GM23338 (cell line): Measurements from ENCODE around the gene PHKG1. TPM values are rescaled to one million over a fixed set of nuclear protein-coding genes. Genes with fewer than 3 reads are reported as not detected.

Source experiments
- ATAC-seq: fragments of 200-7000 bp; cut with Tn5 transposase; 3 replicates; pipeline ENCODE4 v1.9.1; 2020
- DNase-seq: peaks from one replicate; pipeline ENCODE4 v3.0.0-alpha.2; 2015; ENCODE audit warnings: low spot score
- H2AFZ ChIP-seq: fragments of 200-600 bp; sonication (generic); 2 replicates; pipeline ENCODE4 v1.8.0; 2016; ENCODE audit warnings: antibody characterized with exemption, mild to moderate bottlenecking, moderate library complexity
- H3F3A ChIP-seq: fragments of 200-600 bp; sonication (generic); replicated peaks from 2 replicates; pipeline ENCODE4 v1.8.0; 2017; ENCODE audit warnings: antibody characterized with exemption, mixed run types, low read depth
- H3K27ac ChIP-seq: fragments of 200-600 bp; sonication (generic); 2 replicates; pipeline ENCODE4 v1.6.1; 2016; ENCODE audit warnings: low read depth
- H3K27me3 ChIP-seq: fragments of 200-600 bp; sonication (generic); 2 replicates; pipeline ENCODE4 v1.8.0; 2016; ENCODE audit warnings: mild to moderate bottlenecking, mixed run types, moderate library complexity; ENCODE audit not compliant: insufficient read depth
- H3K36me3 ChIP-seq: fragments of 200-600 bp; sonication (generic); 2 replicates; pipeline ENCODE4 v1.8.0; 2016; ENCODE audit warnings: mild to moderate bottlenecking; ENCODE audit not compliant: insufficient read depth
- H3K4me1 ChIP-seq: fragments of 200-600 bp; sonication (generic); 2 replicates; pipeline ENCODE4 v1.8.0; 2016; ENCODE audit warnings: mild to moderate bottlenecking, moderate library complexity; ENCODE audit not compliant: insufficient read depth
- H3K4me2 ChIP-seq: fragments of 200-600 bp; sonication (generic); 2 replicates; pipeline ENCODE4 v1.7.1; 2017; ENCODE audit warnings: mixed run types
- H3K4me3 ChIP-seq: fragments of 200-600 bp; sonication (generic); 2 replicates; pipeline ENCODE4 v1.6.1; 2016; ENCODE audit warnings: mixed run types
- H3K79me2 ChIP-seq: fragments of 200-600 bp; sonication (generic); replicated peaks from 2 replicates; pipeline ENCODE4 v1.8.0; 2017; ENCODE audit warnings: mild to moderate bottlenecking; ENCODE audit not compliant: insufficient read depth
- H3K9me2 ChIP-seq: fragments of 200-600 bp; sonication (generic); 2 replicates; pipeline ENCODE4 v1.8.0; 2017; ENCODE audit not compliant: insufficient read depth
- H4K20me1 ChIP-seq: fragments of 200-600 bp; sonication (generic); replicated peaks from 2 replicates; pipeline ENCODE4 v1.8.0; 2017; ENCODE audit warnings: mild to moderate bottlenecking; ENCODE audit not compliant: insufficient read depth
- H3K27ac Mint-ChIP-seq: 2 replicates; pipeline ENCODE4 v1.8.0; 2020; ENCODE audit warnings: inconsistent platforms, mild to moderate bottlenecking, moderate library complexity, mixed read lengths
- H3K27me3 Mint-ChIP-seq: 3 replicates; pipeline ENCODE4 v1.8.0; 2022; ENCODE audit warnings: low read depth, mild to moderate bottlenecking, moderate library complexity, mixed read lengths, inconsistent platforms; ENCODE audit not compliant: insufficient read depth, poor library complexity
- H3K36me3 Mint-ChIP-seq: 3 replicates; pipeline ENCODE4 v1.8.0; 2021; ENCODE audit warnings: low read depth, mild to moderate bottlenecking, inconsistent platforms, moderate library complexity, mixed read lengths
- H3K4me1 Mint-ChIP-seq: 3 replicates; pipeline ENCODE4 v1.8.0; 2020; ENCODE audit warnings: mild to moderate bottlenecking, inconsistent platforms, mixed read lengths
- H3K4me3 Mint-ChIP-seq: 3 replicates; pipeline ENCODE4 v1.8.0; 2021; ENCODE audit warnings: moderate library complexity, mild to moderate bottlenecking, inconsistent platforms, mixed read lengths
- H3K9me3 Mint-ChIP-seq: 3 replicates; pipeline ENCODE4 v1.8.0; 2020; ENCODE audit warnings: moderate library complexity, mild to moderate bottlenecking, inconsistent platforms, mixed read lengths
- CREB1 ChIP-seq: fragments of 250-450 bp; sonication (Bioruptor Pico); IDR thresholded peaks from 2 replicates; pipeline ENCODE4 v1.5.0; 2020; ENCODE audit warnings: low read depth, mild to moderate bottlenecking, moderate library complexity
- ETS1 ChIP-seq: IDR thresholded peaks from 2 replicates; pipeline ENCODE4 v1.6.1; 2016; ENCODE audit warnings: antibody characterized with exemption
- EZH2 ChIP-seq: fragments of 200-600 bp; sonication (generic); IDR thresholded peaks from one replicate; pipeline ENCODE4 v1.8.0; 2017; ENCODE audit warnings: antibody characterized with exemption, mild to moderate bottlenecking, low read depth; ENCODE audit not compliant: unreplicated experiment
- EZH2phosphoT487 ChIP-seq: fragments of 200-600 bp; sonication (generic); IDR thresholded peaks from one replicate; pipeline ENCODE4 v1.8.1; 2018; ENCODE audit warnings: antibody characterized with exemption; ENCODE audit not compliant: unreplicated experiment
- JUNB ChIP-seq: IDR thresholded peaks from one replicate; pipeline ENCODE4 v1.6.1; 2016; ENCODE audit warnings: antibody characterized with exemption; ENCODE audit not compliant: unreplicated experiment
- NANOG ChIP-seq: IDR thresholded peaks from 2 replicates; pipeline ENCODE4 v1.6.1; 2016; ENCODE audit warnings: antibody characterized with exemption, borderline replicate concordance
- POLR2AphosphoS5 ChIP-seq: IDR thresholded peaks from 2 replicates; pipeline ENCODE4 v1.6.1; 2016; ENCODE audit warnings: antibody characterized with exemption, low read depth
- STAT1 ChIP-seq: IDR thresholded peaks from one replicate; pipeline ENCODE4 v1.6.1; 2016; ENCODE audit warnings: antibody characterized with exemption; ENCODE audit not compliant: unreplicated experiment
- ZNF114 ChIP-seq: fragments of 250-450 bp; sonication (Bioruptor Pico); IDR thresholded peaks from 2 replicates; pipeline ENCODE4 v1.5.0; 2020; ENCODE audit warnings: mild to moderate bottlenecking, moderate library complexity
- ZNF331 ChIP-seq: fragments of 250-450 bp; sonication (Bioruptor Pico); IDR thresholded peaks from 2 replicates; pipeline ENCODE4 v1.5.0; 2020; ENCODE audit warnings: low read depth, mild to moderate bottlenecking, moderate library complexity
- polyA plus RNA-seq: library from polyadenylated mRNA; unstranded; fragments of >200 nt; fragmentation: Nextera tagmentation; extraction: Ambion mirVana; gene quantifications from 2 replicates; pipeline ENCODE4 v1.2.1, GENCODE V29; 2016
- total RNA-seq: library from RNA; depleted of rRNA; stranded (reverse); fragments of >200 nt; shearing (Covaris generic); gene quantifications from 2 replicates; pipeline ENCODE4 v1.2.3, GENCODE V29; 2014
- TF ChIP-seq, protein P1 (sequence below): fragments of 250-450 bp; sonication (Bioruptor Pico); IDR thresholded peaks from 2 replicates; pipeline ENCODE4 v1.5.0; 2020; ENCODE audit warnings: mild to moderate bottlenecking, moderate library complexity
- TF ChIP-seq, protein P2 (sequence below), 2 experiments: fragments of 200-600 bp in 1 of 2; sonication (generic) in 1 of 2; conservative IDR thresholded peaks; 2 replicates each; pipeline versions ENCODE4 v1.5.1 to v1.6.1; 2016 to 2017; ENCODE audit warnings: antibody characterized with exemption in 2 of 2, low read depth in 2 of 2, mild to moderate bottlenecking in 2 of 2, moderate library complexity in 1 of 2
- TF ChIP-seq, protein P3 (sequence below): IDR thresholded peaks from one replicate; pipeline ENCODE4 v1.6.1; 2018; ENCODE audit warnings: antibody characterized with exemption; ENCODE audit not compliant: unreplicated experiment

The PHKG1 gene
- total and polyA plus RNA-seq, 2 experiments from 2014 or later, result not detected

DNA sequence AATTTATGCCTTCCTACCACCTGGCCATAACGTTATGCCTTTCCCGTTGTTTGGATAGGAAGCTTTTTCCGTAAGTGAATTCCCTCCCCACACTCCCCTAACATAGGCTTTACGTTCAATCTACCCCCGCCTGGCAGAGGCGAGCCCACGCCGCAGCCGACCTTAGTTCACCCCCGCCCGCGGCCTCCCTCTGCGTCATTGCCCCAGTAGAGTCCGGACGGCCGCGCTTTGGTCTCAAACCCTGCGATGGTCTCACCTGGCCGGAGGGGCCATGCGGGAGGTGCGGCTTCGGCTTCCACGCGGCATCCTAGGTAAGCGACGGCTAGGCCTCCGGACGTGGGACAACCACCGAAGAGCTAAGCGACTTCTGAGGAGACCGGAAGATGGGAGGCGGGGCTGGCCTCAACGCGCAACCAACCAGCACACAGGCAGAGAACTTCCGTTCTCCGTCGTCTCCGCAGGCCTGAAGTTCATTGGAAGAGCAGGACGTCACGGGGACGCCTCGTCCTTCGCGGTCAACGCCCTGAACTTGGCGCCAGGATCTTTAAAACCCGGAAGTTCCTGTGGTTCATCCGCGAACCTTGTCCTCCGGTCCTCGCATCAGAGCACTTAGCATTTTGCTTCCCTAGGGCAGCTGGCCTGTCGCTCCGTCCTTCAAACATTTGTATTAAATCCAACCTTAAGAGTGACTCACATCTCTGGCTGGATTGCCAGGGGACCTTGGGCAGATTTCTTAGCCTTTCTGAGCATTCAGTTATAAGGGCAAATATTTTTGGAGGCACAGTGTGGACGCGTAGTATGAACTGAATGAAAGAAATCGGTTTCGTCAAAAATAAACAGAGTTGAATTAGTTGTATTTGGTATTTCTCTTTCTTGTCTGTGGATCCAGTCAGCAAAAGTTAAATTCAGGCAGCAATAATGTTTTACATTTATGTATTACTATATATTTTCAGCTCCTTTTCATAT lies 13.6 kb upstream of the PHKG1 start, which contains the start of gene CHCHD2:
CHCHD2 (minus strand) TSS at position 369 of the 966 bp plus-strand sequence; CDS start at position 306, 63 bp downstream.
- no peak for DNase-seq
- no peak within 1 kb of the TSS for H3K27ac Mint-ChIP-seq
- H3K27me3 Mint-ChIP-seq, result no peaks in the 10 kb centered on the region

More for the DNA sequence above, 13.6 kb upstream of the PHKG1 start, which contains the start of gene CHCHD2:
- Histone ChIP-seq H3F3A (no peaks in the 10 kb centered on the region), H4K20me1 (no peaks in the 10 kb centered on the region), H3K4me3 (no peak within 1 kb of the TSS), H3K4me2 (no peak within 1 kb of the TSS), H3K79me2 (no peaks in the 10 kb centered on the region), H3K9me2 (no peaks in the 10 kb centered on the region), H3K27ac (no peak within 1 kb of the TSS), H2AFZ (no peak within 1 kb of the TSS), H3K4me1 (no peaks in the 10 kb centered on the region), H3K27me3 (no peaks in the 10 kb centered on the region), H3K36me3 (no peaks in the 10 kb centered on the region; the same call in none of the 2 replicates)
- H3K4me1 Mint-ChIP-seq, result no peaks in the 10 kb centered on the region
- peaks cover 22% of the 10 kb centered on the region for H3K36me3 Mint-ChIP-seq
- H3K4me3 Mint-ChIP-seq, result no peak within 1 kb of the TSS
- peaks cover 94% of the 10 kb centered on the region for H3K9me3 Mint-ChIP-seq
- no peak for ATAC-seq
- TF ChIP-seq JUNB, result no peak
- no peak for TF ChIP-seq ETS1
- TF ChIP-seq EZH2, result no peak
- TF ChIP-seq NANOG, result no peak
- TF ChIP-seq, protein P1, sequence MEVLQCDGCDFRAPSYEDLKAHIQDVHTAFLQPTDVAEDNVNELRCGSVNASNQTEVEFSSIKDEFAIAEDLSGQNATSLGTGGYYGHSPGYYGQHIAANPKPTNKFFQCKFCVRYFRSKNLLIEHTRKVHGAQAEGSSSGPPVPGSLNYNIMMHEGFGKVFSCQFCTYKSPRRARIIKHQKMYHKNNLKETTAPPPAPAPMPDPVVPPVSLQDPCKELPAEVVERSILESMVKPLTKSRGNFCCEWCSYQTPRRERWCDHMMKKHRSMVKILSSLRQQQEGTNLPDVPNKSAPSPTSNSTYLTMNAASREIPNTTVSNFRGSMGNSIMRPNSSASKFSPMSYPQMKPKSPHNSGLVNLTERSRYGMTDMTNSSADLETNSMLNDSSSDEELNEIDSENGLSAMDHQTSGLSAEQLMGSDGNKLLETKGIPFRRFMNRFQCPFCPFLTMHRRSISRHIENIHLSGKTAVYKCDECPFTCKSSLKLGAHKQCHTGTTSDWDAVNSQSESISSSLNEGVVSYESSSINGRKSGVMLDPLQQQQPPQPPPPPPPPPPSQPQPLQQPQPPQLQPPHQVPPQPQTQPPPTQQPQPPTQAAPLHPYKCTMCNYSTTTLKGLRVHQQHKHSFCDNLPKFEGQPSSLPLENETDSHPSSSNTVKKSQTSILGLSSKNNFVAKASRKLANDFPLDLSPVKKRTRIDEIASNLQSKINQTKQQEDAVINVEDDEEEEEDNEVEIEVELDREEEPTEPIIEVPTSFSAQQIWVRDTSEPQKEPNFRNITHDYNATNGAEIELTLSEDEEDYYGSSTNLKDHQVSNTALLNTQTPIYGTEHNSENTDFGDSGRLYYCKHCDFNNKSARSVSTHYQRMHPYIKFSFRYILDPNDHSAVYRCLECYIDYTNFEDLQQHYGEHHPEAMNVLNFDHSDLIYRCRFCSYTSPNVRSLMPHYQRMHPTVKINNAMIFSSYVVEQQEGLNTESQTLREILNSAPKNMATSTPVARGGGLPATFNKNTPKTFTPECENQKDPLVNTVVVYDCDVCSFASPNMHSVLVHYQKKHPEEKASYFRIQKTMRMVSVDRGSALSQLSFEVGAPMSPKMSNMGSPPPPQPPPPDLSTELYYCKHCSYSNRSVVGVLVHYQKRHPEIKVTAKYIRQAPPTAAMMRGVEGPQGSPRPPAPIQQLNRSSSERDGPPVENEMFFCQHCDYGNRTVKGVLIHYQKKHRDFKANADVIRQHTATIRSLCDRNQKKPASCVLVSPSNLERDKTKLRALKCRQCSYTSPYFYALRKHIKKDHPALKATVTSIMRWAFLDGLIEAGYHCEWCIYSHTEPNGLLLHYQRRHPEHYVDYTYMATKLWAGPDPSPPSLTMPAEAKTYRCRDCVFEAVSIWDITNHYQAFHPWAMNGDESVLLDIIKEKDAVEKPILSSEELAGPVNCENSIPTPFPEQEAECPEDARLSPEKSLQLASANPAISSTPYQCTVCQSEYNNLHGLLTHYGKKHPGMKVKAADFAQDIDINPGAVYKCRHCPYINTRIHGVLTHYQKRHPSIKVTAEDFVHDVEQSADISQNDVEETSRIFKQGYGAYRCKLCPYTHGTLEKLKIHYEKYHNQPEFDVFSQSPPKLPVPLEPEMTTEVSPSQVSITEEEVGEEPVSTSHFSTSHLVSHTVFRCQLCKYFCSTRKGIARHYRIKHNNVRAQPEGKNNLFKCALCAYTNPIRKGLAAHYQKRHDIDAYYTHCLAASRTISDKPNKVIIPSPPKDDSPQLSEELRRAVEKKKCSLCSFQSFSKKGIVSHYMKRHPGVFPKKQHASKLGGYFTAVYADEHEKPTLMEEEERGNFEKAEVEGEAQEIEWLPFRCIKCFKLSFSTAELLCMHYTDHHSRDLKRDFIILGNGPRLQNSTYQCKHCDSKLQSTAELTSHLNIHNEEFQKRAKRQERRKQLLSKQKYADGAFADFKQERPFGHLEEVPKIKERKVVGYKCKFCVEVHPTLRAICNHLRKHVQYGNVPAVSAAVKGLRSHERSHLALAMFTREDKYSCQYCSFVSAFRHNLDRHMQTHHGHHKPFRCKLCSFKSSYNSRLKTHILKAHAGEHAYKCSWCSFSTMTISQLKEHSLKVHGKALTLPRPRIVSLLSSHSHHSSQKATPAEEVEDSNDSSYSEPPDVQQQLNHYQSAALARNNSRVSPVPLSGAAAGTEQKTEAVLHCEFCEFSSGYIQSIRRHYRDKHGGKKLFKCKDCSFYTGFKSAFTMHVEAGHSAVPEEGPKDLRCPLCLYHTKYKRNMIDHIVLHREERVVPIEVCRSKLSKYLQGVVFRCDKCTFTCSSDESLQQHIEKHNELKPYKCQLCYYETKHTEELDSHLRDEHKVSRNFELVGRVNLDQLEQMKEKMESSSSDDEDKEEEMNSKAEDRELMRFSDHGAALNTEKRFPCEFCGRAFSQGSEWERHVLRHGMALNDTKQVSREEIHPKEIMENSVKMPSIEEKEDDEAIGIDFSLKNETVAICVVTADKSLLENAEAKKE, result no peak
- TF ChIP-seq EZH2phosphoT487, result no peak
- no peak for TF ChIP-seq ZNF114 (CRISPR knock-in tag)
- TF ChIP-seq, protein P2, sequence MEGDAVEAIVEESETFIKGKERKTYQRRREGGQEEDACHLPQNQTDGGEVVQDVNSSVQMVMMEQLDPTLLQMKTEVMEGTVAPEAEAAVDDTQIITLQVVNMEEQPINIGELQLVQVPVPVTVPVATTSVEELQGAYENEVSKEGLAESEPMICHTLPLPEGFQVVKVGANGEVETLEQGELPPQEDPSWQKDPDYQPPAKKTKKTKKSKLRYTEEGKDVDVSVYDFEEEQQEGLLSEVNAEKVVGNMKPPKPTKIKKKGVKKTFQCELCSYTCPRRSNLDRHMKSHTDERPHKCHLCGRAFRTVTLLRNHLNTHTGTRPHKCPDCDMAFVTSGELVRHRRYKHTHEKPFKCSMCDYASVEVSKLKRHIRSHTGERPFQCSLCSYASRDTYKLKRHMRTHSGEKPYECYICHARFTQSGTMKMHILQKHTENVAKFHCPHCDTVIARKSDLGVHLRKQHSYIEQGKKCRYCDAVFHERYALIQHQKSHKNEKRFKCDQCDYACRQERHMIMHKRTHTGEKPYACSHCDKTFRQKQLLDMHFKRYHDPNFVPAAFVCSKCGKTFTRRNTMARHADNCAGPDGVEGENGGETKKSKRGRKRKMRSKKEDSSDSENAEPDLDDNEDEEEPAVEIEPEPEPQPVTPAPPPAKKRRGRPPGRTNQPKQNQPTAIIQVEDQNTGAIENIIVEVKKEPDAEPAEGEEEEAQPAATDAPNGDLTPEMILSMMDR (conservative IDR thresholded peaks at IDR 0.05; ENCODE audit: low read depth in 2 of 2), result no peak
- no peak for TF ChIP-seq STAT1
- TF ChIP-seq POLR2AphosphoS5, result no peak
- TF ChIP-seq ZNF331 (CRISPR knock-in tag), result no peak
- TF ChIP-seq, protein P3, sequence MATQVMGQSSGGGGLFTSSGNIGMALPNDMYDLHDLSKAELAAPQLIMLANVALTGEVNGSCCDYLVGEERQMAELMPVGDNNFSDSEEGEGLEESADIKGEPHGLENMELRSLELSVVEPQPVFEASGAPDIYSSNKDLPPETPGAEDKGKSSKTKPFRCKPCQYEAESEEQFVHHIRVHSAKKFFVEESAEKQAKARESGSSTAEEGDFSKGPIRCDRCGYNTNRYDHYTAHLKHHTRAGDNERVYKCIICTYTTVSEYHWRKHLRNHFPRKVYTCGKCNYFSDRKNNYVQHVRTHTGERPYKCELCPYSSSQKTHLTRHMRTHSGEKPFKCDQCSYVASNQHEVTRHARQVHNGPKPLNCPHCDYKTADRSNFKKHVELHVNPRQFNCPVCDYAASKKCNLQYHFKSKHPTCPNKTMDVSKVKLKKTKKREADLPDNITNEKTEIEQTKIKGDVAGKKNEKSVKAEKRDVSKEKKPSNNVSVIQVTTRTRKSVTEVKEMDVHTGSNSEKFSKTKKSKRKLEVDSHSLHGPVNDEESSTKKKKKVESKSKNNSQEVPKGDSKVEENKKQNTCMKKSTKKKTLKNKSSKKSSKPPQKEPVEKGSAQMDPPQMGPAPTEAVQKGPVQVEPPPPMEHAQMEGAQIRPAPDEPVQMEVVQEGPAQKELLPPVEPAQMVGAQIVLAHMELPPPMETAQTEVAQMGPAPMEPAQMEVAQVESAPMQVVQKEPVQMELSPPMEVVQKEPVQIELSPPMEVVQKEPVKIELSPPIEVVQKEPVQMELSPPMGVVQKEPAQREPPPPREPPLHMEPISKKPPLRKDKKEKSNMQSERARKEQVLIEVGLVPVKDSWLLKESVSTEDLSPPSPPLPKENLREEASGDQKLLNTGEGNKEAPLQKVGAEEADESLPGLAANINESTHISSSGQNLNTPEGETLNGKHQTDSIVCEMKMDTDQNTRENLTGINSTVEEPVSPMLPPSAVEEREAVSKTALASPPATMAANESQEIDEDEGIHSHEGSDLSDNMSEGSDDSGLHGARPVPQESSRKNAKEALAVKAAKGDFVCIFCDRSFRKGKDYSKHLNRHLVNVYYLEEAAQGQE, result no peak
- no peak for TF ChIP-seq CREB1 (CRISPR knock-in tag)
